Peyer's patch (tissue), 4 donors: ENCODE data around the gene HMGN4. TPM values are rescaled to one million over a fixed set of nuclear protein-coding genes. Genes with fewer than 3 reads are reported as not detected.

Experiments
- DNase-seq, 3 donors: peaks; one replicate each; pipeline ENCODE4 v3.0.0-alpha.2; 2017 to 2019
- H3K27ac ChIP-seq, 4 donors: fragments of 200-600 bp; sonication (generic); one replicate each; pipeline ENCODE4 v1.5.1; 2016 to 2019
- H3K27me3 ChIP-seq, 2 donors: fragments of 200-600 bp; sonication (generic); one replicate each; pipeline ENCODE4 v1.5.1; 2019
- H3K36me3 ChIP-seq, 3 donors: fragments of 200-600 bp; sonication (generic); one replicate each; pipeline ENCODE4 v1.5.1; 2016 to 2019
- H3K4me1 ChIP-seq, 4 donors: fragments of 200-600 bp; sonication (generic); one replicate each; pipeline ENCODE4 v1.5.1; 2016 to 2019
- H3K4me3 ChIP-seq, 4 donors: fragments of 200-600 bp; sonication (generic); 1 replicate in 3 of 4; 2 replicates in 1 of 4; pipeline ENCODE4 v1.5.1; 2016 to 2019; ENCODE audit warnings: mild to moderate bottlenecking in 1 of 4
- H3K9me3 ChIP-seq, 4 donors: fragments of 200-600 bp; sonication (generic); one replicate each; pipeline ENCODE4 v1.5.1; 2016 to 2019; ENCODE audit warnings: mild to moderate bottlenecking in 1 of 4
- CTCF ChIP-seq, 6 experiments: fragments of 450-650 bp in 4 of 6; fragments of 200-600 bp in 2 of 6; sonication (generic) in 1 of 6; IDR thresholded peaks; one replicate each; pipeline ENCODE4 v1.5.1; 2017 to 2019; ENCODE audit warnings: antibody characterized with exemption in 6 of 6, mild to moderate bottlenecking in 3 of 6, moderate library complexity in 1 of 6
- POLR2A ChIP-seq, 2 donors: fragments of 450-650 bp; IDR thresholded peaks; one replicate each; pipeline ENCODE4 v1.5.1; 2017; ENCODE audit warnings: antibody characterized with exemption in 2 of 2, mild to moderate bottlenecking in 2 of 2, moderate library complexity in 2 of 2
- small RNA-seq, 2 donors: library from RNA; depleted of rRNA; stranded (forward); fragments of <200 nt; gene quantifications; one replicate each; pipeline ENCODE3, GENCODE V24; 2016
- total RNA-seq, 4 donors: library from RNA; depleted of rRNA; stranded (reverse); fragments of >200 nt; gene quantifications; one replicate each; pipeline ENCODE4 v1.1.0, GENCODE V29; 2016

HMGN4 gene
- total RNA-seq, 4 donors from 2014 or later = 46.1 to 74.3 (median 57.6) TPM

DNA sequence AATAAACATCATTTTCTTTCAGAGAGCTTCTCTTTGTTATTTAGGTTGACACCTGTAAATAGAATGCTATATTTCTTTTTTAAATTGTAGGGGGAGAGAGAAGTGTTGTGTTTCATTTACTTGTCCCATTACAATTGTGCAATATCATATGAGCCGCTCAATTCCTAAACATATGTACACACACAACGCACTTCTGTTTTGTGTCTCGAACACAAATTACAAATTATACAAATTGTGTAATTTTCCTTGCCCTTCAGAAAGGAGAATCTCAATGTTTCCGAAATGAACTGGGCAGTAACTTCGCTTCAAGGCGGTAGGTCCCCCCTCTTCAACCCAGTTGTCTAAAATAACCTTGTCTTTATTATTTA lies 55.9 kb downstream of the HMGN4 start:
- no peaks in the 10 kb centered on the region for H3K27me3 ChIP-seq
- TF ChIP-seq POLR2A (IDR thresholded peaks at IDR 0.05) (no peak), CTCF (IDR thresholded peaks at IDR 0.05) (no peak)

DNA sequence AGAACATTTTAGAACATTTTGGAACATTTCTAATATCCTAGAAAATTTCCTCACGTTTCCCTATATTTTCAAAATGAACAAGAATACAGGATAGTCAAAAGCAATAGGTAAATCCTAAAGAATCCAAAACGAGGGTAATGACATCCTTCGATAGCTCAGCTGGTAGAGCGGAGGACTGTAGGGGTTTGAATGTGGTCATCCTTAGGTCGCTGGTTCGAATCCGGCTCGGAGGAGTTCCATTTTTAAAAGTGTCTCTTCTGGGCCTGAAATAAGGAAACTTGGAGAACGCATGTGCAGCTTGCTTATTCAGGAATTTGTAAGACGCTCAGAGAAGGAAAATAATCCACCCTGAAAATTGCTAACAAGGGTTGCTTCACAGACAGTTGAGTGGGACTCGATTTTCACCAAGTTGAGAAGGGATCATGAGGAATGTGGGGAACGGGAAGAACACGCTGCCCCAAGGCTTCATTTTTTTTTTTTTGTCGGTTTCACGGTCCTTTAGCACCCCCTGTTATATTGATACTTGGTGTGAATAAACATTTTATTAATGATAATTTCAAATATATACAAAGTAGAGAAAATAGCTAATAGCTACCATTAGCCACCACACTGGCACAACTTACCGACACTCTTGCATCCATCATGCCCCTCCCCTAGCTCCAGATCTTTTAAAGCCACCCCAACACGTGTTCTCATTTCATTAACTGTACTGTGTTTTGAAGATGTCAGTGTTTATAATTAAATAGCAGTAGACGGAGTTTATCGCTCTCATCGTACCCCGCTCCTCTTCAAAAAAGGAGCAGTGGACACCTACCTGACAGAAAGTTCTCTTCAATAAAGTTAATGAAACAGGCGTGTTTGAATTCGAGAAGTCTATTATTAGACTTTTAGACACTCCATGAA lies 56.8 kb downstream of the HMGN4 start:
- TF ChIP-seq CTCF (IDR thresholded peaks at IDR 0.05) = no peak
- TF ChIP-seq POLR2A (IDR thresholded peaks at IDR 0.05) = no peak
- H3K27ac ChIP-seq = peak overlapping the region in 3 of 4 donors; percentile 30 to 90 (median 67)
- peaks cover 0 to 14% (median 6%) of the 10 kb centered on the region in 4 donors for H3K4me1 ChIP-seq
- no peak for DNase-seq
- H3K36me3 ChIP-seq = peaks cover 0 to 22% (median 0%) of the 10 kb centered on the region in 3 donors
- H3K9me3 ChIP-seq = no peaks in the 10 kb centered on the region
- H3K4me3 ChIP-seq = peak overlapping the region in 3 of 4 donors; percentile 48 to 97 (median 89)
- no peaks in the 10 kb centered on the region for H3K27me3 ChIP-seq

More for the DNA sequence above, 55.9 kb downstream of the HMGN4 start:
- Histone ChIP-seq H3K4me1 (peaks cover 0 to 14% (median 6%) of the 10 kb centered on the region in 4 donors), H3K4me3 (no peak overlapping the region), H3K9me3 (no peaks in the 10 kb centered on the region), H3K27ac (no peak overlapping the region), H3K36me3 (peaks cover 0 to 13% (median 0%) of the 10 kb centered on the region in 3 donors)
- no peak for DNase-seq

DNA sequence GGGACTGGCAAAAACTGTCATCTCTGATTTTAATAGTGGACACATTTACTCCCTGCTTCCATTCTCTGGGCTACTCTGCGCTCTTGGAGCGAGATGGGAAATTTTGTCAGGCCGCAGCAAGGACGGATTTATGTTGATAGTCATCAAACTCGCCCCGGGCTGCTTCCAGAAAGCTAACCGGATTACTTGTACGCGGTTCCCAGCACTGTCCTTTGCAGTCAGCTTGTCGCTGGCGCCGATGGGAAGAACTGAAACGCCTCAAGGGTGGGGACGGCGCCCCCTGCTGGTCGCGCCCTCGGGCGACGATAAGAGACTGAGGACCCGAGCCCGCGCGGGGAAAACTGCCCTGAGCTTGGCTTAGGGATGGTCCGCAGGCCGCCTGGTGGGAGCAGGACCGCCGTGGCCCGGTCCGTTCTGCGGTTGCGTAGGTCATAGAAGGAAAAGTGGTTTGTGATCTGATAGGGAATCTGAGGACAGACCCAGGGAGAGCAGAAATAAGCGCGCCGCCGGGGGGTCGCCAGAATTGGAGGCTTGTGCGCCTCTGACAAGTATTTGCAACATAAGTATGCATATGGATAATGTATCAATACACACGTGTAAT lies 57.6 kb downstream of the HMGN4 start:
- TF ChIP-seq POLR2A (IDR thresholded peaks at IDR 0.05) (peak in 1 of 2 donors; percentile 12), CTCF (IDR thresholded peaks at IDR 0.05) (peak; percentile 80 to 97 (median 89))
- Histone ChIP-seq H3K4me3 (peak overlapping the region; percentile 48 to 97 (median 84)), H3K27ac (peak overlapping the region; percentile 30 to 90 (median 73)), H3K9me3 (no peaks in the 10 kb centered on the region), H3K27me3 (no peaks in the 10 kb centered on the region), H3K36me3 (peaks cover 0 to 29% (median 0%) of the 10 kb centered on the region in 3 donors), H3K4me1 (peaks cover 0 to 14% (median 6%) of the 10 kb centered on the region in 4 donors)
- DNase-seq = peak; percentile 92 to 98 (median 92)

Small RNA genes lying within 50 kb of the gene (small RNA-seq; reads per million reads assigned to genes)
- 0 reads per million in 2 donors for gene RNU6-502P

Other genes starting within 250 kb of the HMGN4 start
- 10 to 100 TPM; 25.6 to 44.9 (median 37.0) TPM for gene BTN3A2, start 173.2 kb upstream of the HMGN4 start, total RNA-seq
- gene BTN2A2, start 155.3 kb upstream of the HMGN4 start, total RNA-seq = 10 to 100 TPM in 2 of 4 donors, 1 to 10 TPM in 2; 4.7 to 41.3 (median 11.9) TPM
- 10 to 100 TPM; 34.9 to 84.2 (median 48.5) TPM for gene BTN3A1, start 136.1 kb upstream of the HMGN4 start, total RNA-seq
- 10 to 100 TPM; 13.7 to 62.7 (median 28.1) TPM for gene BTN3A3, start 97.9 kb upstream of the HMGN4 start, total RNA-seq
- 10 to 100 TPM; 19.6 to 38.0 (median 33.4) TPM for gene BTN2A1, start 80.4 kb upstream of the HMGN4 start, total RNA-seq
- not detected for gene BTN1A1, start 38.1 kb upstream of the HMGN4 start, total RNA-seq
- gene ABT1, start 58.6 kb downstream of the HMGN4 start, total RNA-seq = 10 to 100 TPM; 11.5 to 16.1 (median 11.8) TPM
- gene ZNF322, start 121.4 kb downstream of the HMGN4 start, total RNA-seq = 10 to 100 TPM in 3 of 4 donors, 1 to 10 TPM in 1; 5.0 to 12.1 (median 10.6) TPM